ENCODE results near the gene HACD2. TPM values are rescaled to one million over a fixed set of nuclear protein-coding genes. Genes with fewer than 3 reads are reported as not detected.

HACD2 gene
- polyA plus RNA-seq, 1 of the 3 experiments (the other 2 are of a cell fraction): 13.8 TPM

GRCh38 chr3:123478314-123478713 lies 106.5 kb downstream of the HACD2 start (continued):
- no peak for TF ChIP-seq NRF1 (IDR thresholded peaks at IDR 0.05; ENCODE audit: low read depth, low read length)
- TF ChIP-seq REST (IDR thresholded peaks at IDR 0.05; ENCODE audit: low read depth, low read length): no peak
- TF ChIP-seq USF2 (IDR thresholded peaks at IDR 0.05; ENCODE audit: borderline replicate concordance, low read depth, low read length): no peak
- no peak for TF ChIP-seq TAF1 (IDR thresholded peaks at IDR 0.05; ENCODE audit: borderline replicate concordance, low read depth, low read length)

GRCh38 chr3:123476967-123477750 lies 107.7 kb downstream of the HACD2 start:
- ChIA-PET CTCF (interaction anchor here (0.6 to 2.1 kb wide), 2 partner anchors 11 to 12 kb away, joined by 3 to 8 read pairs; no protein-coding TSS in a partner anchor), POLR2A (no interaction called here)
- H3K4me1 ChIP-seq (ENCODE audit: control insufficient read depth in 1 of 2, insufficient read depth in 2 of 2, low read depth in 1 of 2, low read length in 1 of 2): no peaks in the 10 kb centered on the region
- H3K4me3 ChIP-seq (ENCODE audit: low read depth in 2 of 2, low read length in 1 of 2): no peak overlapping the region
- H3K27me3 ChIP-seq (ENCODE audit: insufficient read depth): peaks cover 39% of the 10 kb centered on the region
- no peak overlapping the region for H2AFZ ChIP-seq (ENCODE audit: low read depth)
- no peaks in the 10 kb centered on the region for H3K36me3 ChIP-seq (replicated peaks in 1 of 2; ENCODE audit: control insufficient read depth in 1 of 2, insufficient read depth in 2 of 2, low read length in 1 of 2)
- H3K27ac ChIP-seq (ENCODE audit: low read depth in 2 of 2, low read length in 1 of 2): no peak overlapping the region
- 65% methylated on average over 15 of the region's 15 CpGs for WGBS (ENCODE audit: low lambda C conversion rate)
- no peak overlapping the region for H3K4me2 ChIP-seq
- TF ChIP-seq RFX5 (IDR thresholded peaks at IDR 0.05; ENCODE audit: low read length): no peak
- no peak for TF ChIP-seq JUND (IDR thresholded peaks at IDR 0.05)
- no peak for TF ChIP-seq PBX3 (IDR thresholded peaks at IDR 0.05)
- no peak for TF ChIP-seq RCOR1 (IDR thresholded peaks at IDR 0.05; ENCODE audit: low read length)
- TF ChIP-seq REST (IDR thresholded peaks at IDR 0.05; ENCODE audit: low read depth, low read length): no peak
- DNase-seq: no peak
- H4K20me1 ChIP-seq (ENCODE audit: insufficient read depth): no peaks in the 10 kb centered on the region
- no peaks in the 10 kb centered on the region for H3K9me3 ChIP-seq
- H3K79me2 ChIP-seq (ENCODE audit: insufficient read depth): no peaks in the 10 kb centered on the region
- no peak overlapping the region for H3K9ac ChIP-seq
- no peaks in the 10 kb centered on the region for H3F3A ChIP-seq (replicated peaks; ENCODE audit: insufficient read depth)
- H3K9me2 ChIP-seq: no peaks in the 10 kb centered on the region

Measured in SK-N-SH (cell line).